HG03175 (cell line): ENCODE measurements around the gene SNTA1.
"Not testable (repeated sequence)": the region's sequence is repeated elsewhere in the genome, so short reads cannot be mapped to it uniquely, and the experiment has no call there.

Source experiments
- ATAC-seq: cut with Tn5 transposase; IDR thresholded peaks from one replicate; pipeline ENCODE4 v1.9.1; 2021; ENCODE audit warnings: mild to moderate bottlenecking, moderate library complexity; ENCODE audit not compliant: unreplicated experiment

Gene SNTA1

GRCh38 chr20:33443512-33444239 is at the start of gene SNTA1:
TSS of gene SNTA1 (minus strand) at chr20:33443763. CDS start at chr20:33443620, 143 bp downstream.
- ATAC-seq = peak; percentile 79

- ATAC-seq = no peak
Measured at GRCh38 chr20:33490934-33491656, 47.5 kb upstream of the SNTA1 start.

- peak; percentile 63 for ATAC-seq
Measured at GRCh38 chr20:33490023-33490933, 46.7 kb upstream of the SNTA1 start, which contains the start of gene CBFA2T2. TSS of gene CBFA2T2 (plus strand) at chr20:33490096. CDS start at chr20:33490268, 172 bp downstream.

GRCh38 chr20:33489495-33490022 is 46.0 kb upstream of the SNTA1 start:
- ATAC-seq = peak; percentile 94

GRCh38 chr20:33488661-33489494 is 45.3 kb upstream of the SNTA1 start:
- ATAC-seq = not testable (repeated sequence)

GRCh38 chr20:33488201-33488600 is 44.6 kb upstream of the SNTA1 start:
- ATAC-seq = no peak

GRCh38 chr20:33483186-33483585 is 39.6 kb upstream of the SNTA1 start:
- ATAC-seq = not testable (repeated sequence)

GRCh38 chr20:33482581-33482980 is 39.0 kb upstream of the SNTA1 start:
- no peak for ATAC-seq

GRCh38 chr20:33481431-33481941 is 37.9 kb upstream of the SNTA1 start:
- no peak for ATAC-seq

- ATAC-seq = no peak
Measured at GRCh38 chr20:33480048-33480447, 36.5 kb upstream of the SNTA1 start.

- no peak for ATAC-seq
Measured at GRCh38 chr20:33477386-33478234, 34.0 kb upstream of the SNTA1 start.

- no peak for ATAC-seq
Measured at GRCh38 chr20:33475381-33476152, 32.0 kb upstream of the SNTA1 start.

- no peak for ATAC-seq
Measured at GRCh38 chr20:33474963-33475362, 31.4 kb upstream of the SNTA1 start.

GRCh38 chr20:33474097-33474873 is 30.7 kb upstream of the SNTA1 start:
- no peak for ATAC-seq

- no peak for ATAC-seq
Measured at GRCh38 chr20:33472868-33473435, 29.4 kb upstream of the SNTA1 start.

GRCh38 chr20:33470866-33471265 is 27.3 kb upstream of the SNTA1 start:
- ATAC-seq = no peak

- no peak for ATAC-seq
Measured at GRCh38 chr20:33470457-33470856, 26.9 kb upstream of the SNTA1 start.
